ENCODE data around the gene RAB22A. TPM values are rescaled to one million over a fixed set of nuclear protein-coding genes. Genes with fewer than 3 reads are reported as not detected.

RAB22A gene
- total and polyA plus RNA-seq, 2 experiments from 2014 or later: 5.4 to 7.7 TPM

GRCh38 chr20:58416057-58416456 lies 106.5 kb downstream of the RAB22A start:
- H3K9me3 ChIP-seq (ENCODE audit: low read depth): no peaks in the 10 kb centered on the region
- H3K36me3 ChIP-seq: no peaks in the 10 kb centered on the region
- no peak overlapping the region for H3K4me3 ChIP-seq
- no peaks in the 10 kb centered on the region for H3K27me3 ChIP-seq
- no peak for DNase-seq (ENCODE audit: low read depth in 1 of 2, low spot score in 1 of 2)
- H3K4me1 ChIP-seq (ENCODE audit: low read depth): no peaks in the 10 kb centered on the region
- H3K27ac ChIP-seq: no peak overlapping the region
- TF ChIP-seq, protein P1, sequence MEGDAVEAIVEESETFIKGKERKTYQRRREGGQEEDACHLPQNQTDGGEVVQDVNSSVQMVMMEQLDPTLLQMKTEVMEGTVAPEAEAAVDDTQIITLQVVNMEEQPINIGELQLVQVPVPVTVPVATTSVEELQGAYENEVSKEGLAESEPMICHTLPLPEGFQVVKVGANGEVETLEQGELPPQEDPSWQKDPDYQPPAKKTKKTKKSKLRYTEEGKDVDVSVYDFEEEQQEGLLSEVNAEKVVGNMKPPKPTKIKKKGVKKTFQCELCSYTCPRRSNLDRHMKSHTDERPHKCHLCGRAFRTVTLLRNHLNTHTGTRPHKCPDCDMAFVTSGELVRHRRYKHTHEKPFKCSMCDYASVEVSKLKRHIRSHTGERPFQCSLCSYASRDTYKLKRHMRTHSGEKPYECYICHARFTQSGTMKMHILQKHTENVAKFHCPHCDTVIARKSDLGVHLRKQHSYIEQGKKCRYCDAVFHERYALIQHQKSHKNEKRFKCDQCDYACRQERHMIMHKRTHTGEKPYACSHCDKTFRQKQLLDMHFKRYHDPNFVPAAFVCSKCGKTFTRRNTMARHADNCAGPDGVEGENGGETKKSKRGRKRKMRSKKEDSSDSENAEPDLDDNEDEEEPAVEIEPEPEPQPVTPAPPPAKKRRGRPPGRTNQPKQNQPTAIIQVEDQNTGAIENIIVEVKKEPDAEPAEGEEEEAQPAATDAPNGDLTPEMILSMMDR (IDR thresholded peaks at IDR 0.05; ENCODE audit: low read depth, low read length): no peak

DNA sequence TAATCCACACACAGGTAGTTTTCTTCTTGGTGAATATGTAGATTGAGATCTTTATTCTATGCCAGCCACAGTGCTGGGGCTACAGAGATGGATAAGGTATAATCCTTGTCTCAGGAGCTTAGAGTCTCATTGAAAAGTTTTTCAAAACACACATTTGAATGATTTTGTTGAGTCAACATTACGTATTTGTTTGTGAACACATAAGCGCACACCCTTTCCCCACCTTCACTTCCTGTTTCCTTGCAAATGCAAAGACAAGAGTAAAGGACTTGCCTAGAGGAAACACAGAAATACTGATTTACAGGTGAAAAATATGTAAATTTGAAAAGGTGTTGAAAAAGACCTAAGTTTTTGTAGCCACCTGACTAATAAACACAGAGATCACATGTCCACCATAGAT lies 107.3 kb downstream of the RAB22A start:
- no peak for DNase-seq (ENCODE audit: low read depth in 1 of 2, low spot score in 1 of 2)
- H3K9me3 ChIP-seq (ENCODE audit: low read depth): no peaks in the 10 kb centered on the region
- H3K27me3 ChIP-seq: no peaks in the 10 kb centered on the region
- TF ChIP-seq, protein P1 (IDR thresholded peaks at IDR 0.05; ENCODE audit: low read depth, low read length): no peak
- H3K4me3 ChIP-seq: no peak overlapping the region
- H3K4me1 ChIP-seq (ENCODE audit: low read depth): no peaks in the 10 kb centered on the region
- H3K36me3 ChIP-seq: no peaks in the 10 kb centered on the region
- no peak overlapping the region for H3K27ac ChIP-seq

Other genes starting within 250 kb of the RAB22A start
- gene ANKRD60, start 81.1 kb upstream of the RAB22A start, total RNA-seq: not detected in 2 replicates
- gene ANKRD60, start 81.1 kb upstream of the RAB22A start, polyA plus RNA-seq: not detected in 2 replicates
- gene VAPB, start 79.5 kb downstream of the RAB22A start, total RNA-seq: 9.7 and 10.5 TPM in 2 replicates
- gene VAPB, start 79.5 kb downstream of the RAB22A start, polyA plus RNA-seq: 54.1 and 55.1 TPM in 2 replicates
- 0.21 and 0.46 TPM in 2 replicates for gene APCDD1L, start 205.7 kb downstream of the RAB22A start, total RNA-seq
- 1.1 and 1.4 TPM in 2 replicates for gene APCDD1L, start 205.7 kb downstream of the RAB22A start, polyA plus RNA-seq